C4-2B (cell line): Measurements from ENCODE around the gene KLF16.
A peak's percentile ranks its signal among the peaks of the same experiment; 100 is the strongest.

Experiments
- H3K27ac ChIP-seq: fragments of 450-650 bp; 2 replicates; pipeline ENCODE4 v1.5.1; 2017
- ZFX ChIP-seq: fragments of 450-650 bp; IDR thresholded peaks from 2 replicates; pipeline ENCODE4 v1.6.1; 2017
- TF ChIP-seq, protein P1 (sequence below): fragments of 450-650 bp; conservative IDR thresholded peaks from 2 replicates; pipeline ENCODE4 v1.5.1; 2017; ENCODE audit warnings: mild to moderate bottlenecking

Gene KLF16

DNA sequence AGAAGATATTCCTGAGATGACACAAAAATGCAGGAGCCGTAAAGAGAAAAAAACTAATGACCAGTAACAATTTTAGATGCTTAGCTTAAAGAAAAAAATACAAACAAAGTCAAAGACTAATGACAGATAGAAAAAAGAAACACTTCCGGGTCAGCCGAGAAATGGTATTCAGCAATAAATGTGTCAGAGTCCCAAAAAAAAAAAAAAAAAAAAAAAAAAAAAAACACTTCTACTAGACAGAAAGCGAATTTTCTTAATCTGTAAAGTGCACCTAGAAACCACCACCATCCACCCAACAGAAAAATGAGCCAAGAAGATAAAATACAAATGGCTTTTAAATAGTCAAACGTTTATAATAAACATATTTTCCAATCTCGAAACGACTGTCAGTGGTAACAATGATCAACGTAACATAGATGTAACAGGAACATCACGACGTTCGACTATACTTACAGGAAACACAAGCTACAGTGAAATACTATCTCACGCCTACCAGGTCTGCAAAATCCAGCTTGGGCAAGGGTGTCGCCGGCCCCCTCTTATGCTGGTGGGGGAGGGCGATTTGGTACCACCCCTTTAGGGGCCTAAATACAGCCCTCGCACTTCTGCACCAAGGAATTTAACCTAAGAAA is 11.3 kb upstream of the KLF16 start:
- H3K27ac ChIP-seq: peak overlapping the region; percentile 96

DNA sequence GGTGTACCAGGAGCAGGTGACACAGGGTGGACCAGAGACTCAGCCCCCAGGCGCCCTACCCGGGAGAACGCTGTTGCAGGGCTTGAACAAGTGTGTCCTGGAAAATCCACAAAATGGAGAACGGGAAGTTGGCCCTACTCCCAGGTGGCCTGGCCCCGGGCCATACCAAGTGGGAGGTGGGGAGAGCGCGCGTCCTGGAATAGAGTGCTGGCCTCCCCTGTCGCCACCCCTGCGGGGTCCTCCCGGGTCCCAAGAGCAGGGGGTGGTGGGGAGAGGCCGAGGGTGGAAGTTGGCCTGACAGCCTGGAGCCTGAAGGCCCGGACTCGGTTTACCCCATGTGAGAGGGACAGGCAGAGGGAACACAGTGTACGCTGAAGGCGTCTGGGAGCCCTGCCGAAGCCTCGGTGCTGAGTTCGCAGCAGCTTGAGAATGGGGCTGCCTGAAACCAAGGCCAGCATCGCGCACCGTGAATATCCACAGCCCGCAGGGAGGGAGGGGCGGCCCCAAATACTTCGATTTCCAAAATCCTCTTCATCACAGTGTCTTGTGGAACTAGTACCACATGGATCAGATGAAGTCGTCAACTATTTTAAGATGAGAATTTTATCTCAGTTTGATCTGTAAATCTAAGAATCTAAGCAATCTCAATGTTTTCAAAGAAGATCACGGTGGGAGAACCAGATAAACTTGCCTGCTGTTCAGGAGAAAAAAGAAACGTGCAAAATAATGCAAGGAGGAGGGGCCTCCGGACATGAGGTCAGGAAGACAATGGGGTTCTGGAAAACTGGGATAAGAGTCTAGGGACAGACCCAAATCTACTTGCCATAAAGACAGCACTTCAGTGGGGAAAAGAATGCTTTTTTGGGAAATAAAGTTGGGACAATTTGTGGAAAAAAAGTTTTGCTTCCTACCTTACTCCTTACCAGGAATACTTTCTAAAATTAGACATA is 10.4 kb upstream of the KLF16 start:
- TF ChIP-seq ZFX: 0 out of 2 replicates have a peak, but pooled peaks have one; percentile 46
- TF ChIP-seq, protein P1, sequence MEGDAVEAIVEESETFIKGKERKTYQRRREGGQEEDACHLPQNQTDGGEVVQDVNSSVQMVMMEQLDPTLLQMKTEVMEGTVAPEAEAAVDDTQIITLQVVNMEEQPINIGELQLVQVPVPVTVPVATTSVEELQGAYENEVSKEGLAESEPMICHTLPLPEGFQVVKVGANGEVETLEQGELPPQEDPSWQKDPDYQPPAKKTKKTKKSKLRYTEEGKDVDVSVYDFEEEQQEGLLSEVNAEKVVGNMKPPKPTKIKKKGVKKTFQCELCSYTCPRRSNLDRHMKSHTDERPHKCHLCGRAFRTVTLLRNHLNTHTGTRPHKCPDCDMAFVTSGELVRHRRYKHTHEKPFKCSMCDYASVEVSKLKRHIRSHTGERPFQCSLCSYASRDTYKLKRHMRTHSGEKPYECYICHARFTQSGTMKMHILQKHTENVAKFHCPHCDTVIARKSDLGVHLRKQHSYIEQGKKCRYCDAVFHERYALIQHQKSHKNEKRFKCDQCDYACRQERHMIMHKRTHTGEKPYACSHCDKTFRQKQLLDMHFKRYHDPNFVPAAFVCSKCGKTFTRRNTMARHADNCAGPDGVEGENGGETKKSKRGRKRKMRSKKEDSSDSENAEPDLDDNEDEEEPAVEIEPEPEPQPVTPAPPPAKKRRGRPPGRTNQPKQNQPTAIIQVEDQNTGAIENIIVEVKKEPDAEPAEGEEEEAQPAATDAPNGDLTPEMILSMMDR: no peak
- H3K27ac ChIP-seq: peak overlapping the region; percentile 96

More for the DNA sequence above, 11.3 kb upstream of the KLF16 start:
- TF ChIP-seq ZFX: no peak
- TF ChIP-seq, protein P1: no peak

DNA sequence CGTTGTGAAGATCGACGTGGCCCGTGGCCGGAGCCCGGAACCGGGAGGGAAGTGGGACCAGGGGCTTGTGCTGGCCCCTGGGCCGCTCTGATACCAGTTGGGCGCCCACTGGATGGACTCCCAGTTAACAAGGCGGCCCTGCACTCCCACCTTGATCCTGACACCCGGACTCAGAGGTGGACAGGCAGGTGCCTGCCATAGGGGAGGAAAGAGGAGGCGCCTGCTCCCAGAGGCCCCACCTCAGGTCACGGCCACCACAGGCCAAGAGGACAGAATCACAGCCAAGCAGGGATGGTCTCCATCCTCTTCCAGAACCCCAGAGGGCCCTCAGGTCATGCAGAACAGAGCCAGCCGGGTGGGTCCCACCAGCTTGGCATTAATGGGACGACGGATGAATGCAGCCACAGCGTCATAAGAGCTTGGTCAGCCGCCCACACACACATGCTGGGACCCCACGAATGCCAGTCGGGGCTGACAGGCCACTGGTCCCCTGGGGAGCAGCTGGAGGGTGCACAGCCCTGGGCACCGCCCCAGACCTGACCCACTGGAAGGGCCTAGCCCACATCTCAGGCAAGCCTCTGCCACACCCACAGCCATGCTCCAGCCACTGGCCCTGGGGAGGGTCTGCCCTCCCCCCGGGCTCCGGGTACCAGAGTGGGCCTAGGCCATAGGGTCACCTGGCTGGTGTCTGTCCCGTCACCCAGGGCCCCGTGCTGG is 9.6 kb upstream of the KLF16 start:
- H3K27ac ChIP-seq: peak overlapping the region; percentile 96
- TF ChIP-seq, protein P1: no peak

DNA sequence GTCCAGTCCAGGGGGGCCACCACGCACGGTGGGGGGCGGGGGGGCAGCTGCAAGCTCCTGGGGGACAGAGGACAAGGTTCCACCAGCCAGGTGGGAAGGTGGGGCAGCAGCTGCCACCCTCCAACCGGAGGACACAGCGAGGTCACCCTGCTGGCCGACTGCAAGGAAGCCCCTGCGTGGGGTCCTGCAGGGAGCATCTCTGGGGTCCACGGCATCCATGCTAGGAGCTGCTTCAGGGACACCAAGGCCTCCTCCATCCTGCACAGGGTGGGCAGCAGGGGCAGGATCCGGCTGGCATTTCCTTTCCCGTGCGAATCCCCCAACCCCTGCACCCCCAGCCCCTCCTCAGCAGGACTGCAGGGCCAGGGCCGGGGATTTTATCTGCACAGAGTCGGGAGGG is 8.3 kb upstream of the KLF16 start:
- peak overlapping the region; percentile 96 for H3K27ac ChIP-seq
- TF ChIP-seq ZFX: no peak
- TF ChIP-seq, protein P1: no peak

DNA sequence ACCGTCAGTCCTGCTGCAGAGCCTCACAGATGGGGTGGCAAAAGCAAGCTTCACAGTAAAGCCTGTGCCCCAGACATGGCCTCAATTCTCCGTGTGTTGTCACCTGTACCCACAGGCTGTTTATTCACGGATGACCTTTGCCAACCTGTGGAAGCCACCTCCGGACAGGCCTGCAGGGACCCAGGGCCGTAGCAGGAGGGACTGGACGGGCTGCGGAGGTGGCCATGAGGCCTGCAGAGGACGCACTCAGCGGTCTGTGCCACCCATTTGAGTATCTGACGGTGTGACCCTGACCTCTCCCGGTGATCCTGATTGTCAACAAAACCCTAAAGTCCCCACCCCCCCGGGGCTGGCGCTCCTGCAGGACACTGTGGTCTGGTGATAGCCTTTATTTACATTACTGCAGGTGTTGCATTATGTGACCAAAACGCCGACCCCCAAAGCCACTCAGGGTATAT is 7.8 kb upstream of the KLF16 start:
- TF ChIP-seq, protein P1: no peak
- peak; percentile 42; the same call in 1 of the 2 replicates for TF ChIP-seq ZFX

DNA sequence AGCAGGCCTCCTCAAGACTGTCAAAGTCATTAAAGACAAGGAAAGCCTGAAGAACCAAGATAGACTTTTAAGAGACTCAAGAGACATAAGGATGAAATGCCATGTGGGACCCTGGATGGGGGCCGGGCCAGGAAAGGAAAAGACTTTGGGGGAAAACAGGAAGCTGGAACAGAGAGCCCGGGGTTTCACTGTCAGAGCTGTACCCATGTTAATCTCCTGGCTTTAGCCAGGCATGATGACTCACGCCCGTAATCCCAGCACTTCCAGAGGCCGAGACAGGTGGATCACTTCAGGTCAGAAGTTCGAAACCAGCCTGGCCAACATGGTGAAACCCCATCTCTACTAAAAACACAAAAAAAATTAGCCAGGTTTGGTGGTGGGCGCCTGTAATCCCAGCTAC is 5.6 kb upstream of the KLF16 start:
- no peak overlapping the region for H3K27ac ChIP-seq
- TF ChIP-seq ZFX: no peak
- TF ChIP-seq, protein P1: no peak

More for the DNA sequence above, 7.8 kb upstream of the KLF16 start:
- H3K27ac ChIP-seq: peak overlapping the region; percentile 96
